SK-N-SH treated with all-trans-retinoic acid at 6 μM for 48 hours (cell line): ENCODE data around the gene MRPL38.

Experiments used
- ZFP3 ChIP-seq: fragments of 250-450 bp; sonication (Bioruptor Pico); IDR thresholded peaks from 2 replicates; pipeline ENCODE4 v1.5.0; 2020; ENCODE audit warnings: mild to moderate bottlenecking, moderate library complexity
- TF ChIP-seq, protein P1 (sequence below): fragments of 250-450 bp; sonication (Bioruptor Pico); IDR thresholded peaks from 2 replicates; pipeline ENCODE4 v1.5.1; 2020; ENCODE audit warnings: low read depth, mild to moderate bottlenecking, moderate library complexity

DNA sequence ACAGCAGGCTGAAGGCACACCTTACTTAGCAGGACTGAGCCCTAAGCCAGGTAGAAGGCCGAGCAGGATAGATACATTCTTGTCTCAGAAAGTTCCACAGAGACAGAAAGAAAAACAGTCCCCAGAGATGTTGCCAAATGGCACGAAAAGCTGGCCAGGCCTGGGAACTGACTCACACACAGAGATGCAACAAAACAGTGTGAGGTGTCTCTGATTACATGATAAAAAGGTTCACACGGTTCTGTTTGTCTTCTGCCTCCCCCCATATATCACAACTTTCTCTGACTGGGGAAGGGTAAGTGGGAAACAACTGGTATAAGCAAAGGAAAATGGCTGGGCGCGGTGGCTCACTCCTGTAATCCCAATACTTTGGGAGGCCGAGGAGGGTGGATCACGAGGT lies 51.3 kb downstream of the MRPL38 start:
- TF ChIP-seq, protein P1, sequence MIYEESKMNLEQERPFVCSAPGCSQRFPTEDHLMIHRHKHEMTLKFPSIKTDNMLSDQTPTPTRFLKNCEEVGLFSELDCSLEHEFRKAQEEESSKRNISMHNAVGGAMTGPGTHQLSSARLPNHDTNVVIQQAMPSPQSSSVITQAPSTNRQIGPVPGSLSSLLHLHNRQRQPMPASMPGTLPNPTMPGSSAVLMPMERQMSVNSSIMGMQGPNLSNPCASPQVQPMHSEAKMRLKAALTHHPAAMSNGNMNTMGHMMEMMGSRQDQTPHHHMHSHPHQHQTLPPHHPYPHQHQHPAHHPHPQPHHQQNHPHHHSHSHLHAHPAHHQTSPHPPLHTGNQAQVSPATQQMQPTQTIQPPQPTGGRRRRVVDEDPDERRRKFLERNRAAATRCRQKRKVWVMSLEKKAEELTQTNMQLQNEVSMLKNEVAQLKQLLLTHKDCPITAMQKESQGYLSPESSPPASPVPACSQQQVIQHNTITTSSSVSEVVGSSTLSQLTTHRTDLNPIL: no peak
- TF ChIP-seq ZFP3 (CRISPR knock-in tag): no peak
